A549 treated with CORT108297 at 1 μM for 4 hours (cell line): Measurements from ENCODE around the gene SIX4. TPM values are rescaled to one million over a fixed set of nuclear protein-coding genes. Genes with fewer than 3 reads are reported as not detected.

Experiments used
- total RNA-seq: library from RNA; stranded (reverse); fragments of 200-300 nt; extraction: Qiagen RNA extraction; gene quantifications from 5 replicates; pipeline ENCODE4 v1.2.3, GENCODE V29; 2022

SIX4 gene
- 1.6 to 3.8 TPM (median 2.9 TPM) in 5 replicates for total RNA-seq

DNA sequence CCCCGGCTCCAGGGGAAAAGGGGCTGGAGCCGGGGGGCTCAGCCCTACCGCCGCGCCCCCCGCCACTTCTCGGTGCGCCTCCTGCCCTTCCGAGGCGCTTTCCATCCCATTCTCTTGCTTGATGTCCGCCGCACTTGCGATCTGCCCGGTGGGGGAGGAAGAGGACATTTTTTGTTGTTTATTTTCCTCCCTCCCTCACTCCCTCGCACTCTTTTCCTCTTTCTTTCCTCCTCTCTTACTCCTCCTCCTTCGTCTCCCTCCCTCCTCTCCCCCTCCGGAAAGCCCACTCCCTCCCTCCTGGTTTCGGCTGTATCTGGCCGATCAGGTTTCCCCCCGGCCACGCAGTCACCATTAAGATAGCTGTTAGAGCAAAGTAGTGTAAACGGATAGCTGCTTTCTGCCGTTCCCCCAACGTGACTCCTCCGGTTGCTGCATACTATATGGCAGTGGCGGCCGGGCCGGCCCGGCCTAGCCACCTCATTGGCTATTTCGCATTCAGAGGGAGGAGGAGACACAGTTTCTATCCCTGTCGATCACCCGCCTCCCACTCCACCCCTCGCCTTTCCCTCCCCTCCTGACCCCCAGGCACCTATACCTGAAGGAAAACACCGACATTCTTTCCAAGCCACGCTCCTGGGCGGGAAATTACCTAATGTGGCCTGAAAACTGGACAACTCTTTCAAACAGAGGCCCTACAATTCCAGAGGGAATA is at the start of gene SIX4:
Gene SIX4 (minus strand): TSS at position 445 of the 712 bp plus-strand sequence. CDS start 277 bp downstream, at position 168.

DNA sequence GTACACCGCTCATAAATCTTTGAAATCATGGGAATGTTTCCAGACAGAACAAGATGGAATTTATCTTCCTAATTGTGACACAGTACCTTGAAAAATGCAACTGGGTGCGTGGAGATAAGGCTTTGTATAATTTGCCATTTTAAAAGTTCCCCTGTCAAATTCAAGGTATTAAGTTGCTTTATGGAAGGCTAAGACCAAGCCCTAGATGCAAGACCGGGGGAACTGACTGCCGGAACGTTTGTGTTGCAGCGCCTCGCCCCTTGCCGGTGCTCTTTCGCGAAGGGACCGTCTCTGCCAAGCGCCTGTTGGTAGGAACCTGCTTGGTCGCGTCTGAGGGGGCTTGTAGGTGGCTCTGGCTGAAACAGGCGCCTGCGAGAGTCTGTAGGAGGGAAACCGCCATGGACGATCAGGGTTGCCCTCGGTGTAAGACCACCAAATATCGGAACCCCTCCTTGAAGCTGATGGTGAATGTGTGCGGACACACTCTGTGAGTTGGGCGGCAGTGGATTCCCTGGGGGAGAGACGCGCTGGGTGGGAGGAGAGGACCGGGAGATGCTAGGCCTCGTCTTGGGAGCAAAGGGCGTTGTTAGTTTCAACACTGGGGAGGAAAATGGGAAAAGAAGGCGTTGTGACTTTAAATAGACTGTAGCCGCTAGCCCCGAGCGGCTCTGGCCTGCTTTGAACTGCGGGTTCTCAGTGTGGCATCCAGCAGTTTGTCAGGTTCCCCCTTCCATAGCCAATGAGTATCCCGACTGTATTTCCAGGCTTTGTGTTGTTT is 10.5 kb upstream of the SIX4 start, which contains the start of gene MNAT1:
Gene MNAT1 (plus strand): TSS at position 297 of the 778 bp plus-strand sequence. CDS start 102 bp downstream, at position 399.

Other genes with a start within 250 kb of the SIX4 start
- not detected in 5 replicates for gene C14orf39, start 238.3 kb downstream of the SIX4 start, total RNA-seq
- gene SIX6, start 215.2 kb downstream of the SIX4 start, total RNA-seq: not detected in 5 replicates
- gene SIX1, start 74.9 kb downstream of the SIX4 start, total RNA-seq: 6.5 to 8.9 TPM (median 8.8 TPM) in 5 replicates
- gene MNAT1, start 10.4 kb upstream of the SIX4 start, total RNA-seq: 37.7 to 55.6 TPM (median 40.2 TPM) in 5 replicates